Measurements from ENCODE around the gene SYCP2L.
"Not testable (repeated sequence)": the region's sequence is repeated elsewhere in the genome, so short reads cannot be mapped to it uniquely, and the experiment has no call there.

SYCP2L gene

DNA sequence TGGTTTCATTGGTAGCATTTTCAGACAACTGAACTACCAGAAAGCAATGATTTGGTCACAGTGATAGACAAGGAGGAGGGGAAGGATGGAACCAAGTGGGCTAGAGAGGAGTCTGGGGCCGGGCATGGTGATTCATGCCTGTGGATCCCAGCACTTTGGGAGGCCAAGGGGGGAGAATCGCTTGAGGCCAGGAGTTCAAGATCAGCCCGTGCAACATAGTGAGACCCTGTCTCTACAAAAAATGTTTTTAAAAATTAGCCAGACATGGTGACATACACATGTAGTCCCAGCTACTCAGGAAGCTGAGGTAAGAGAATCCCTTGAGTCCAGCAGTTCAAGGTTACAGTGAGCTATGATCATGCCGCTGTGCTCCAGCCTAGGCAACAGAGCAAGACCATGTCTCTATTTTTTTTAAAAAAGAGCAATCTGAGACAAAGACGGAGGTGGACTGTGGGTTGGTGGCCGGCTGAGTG lies 70.6 kb downstream of the SYCP2L start:
- DNase-seq (ENCODE audit: low read depth): no peak

- DNase-seq (ENCODE audit: low read depth): no peak
These were observed 73.3 kb downstream of the SYCP2L start for GRCh38 chr6:10960171-10960570.

DNA sequence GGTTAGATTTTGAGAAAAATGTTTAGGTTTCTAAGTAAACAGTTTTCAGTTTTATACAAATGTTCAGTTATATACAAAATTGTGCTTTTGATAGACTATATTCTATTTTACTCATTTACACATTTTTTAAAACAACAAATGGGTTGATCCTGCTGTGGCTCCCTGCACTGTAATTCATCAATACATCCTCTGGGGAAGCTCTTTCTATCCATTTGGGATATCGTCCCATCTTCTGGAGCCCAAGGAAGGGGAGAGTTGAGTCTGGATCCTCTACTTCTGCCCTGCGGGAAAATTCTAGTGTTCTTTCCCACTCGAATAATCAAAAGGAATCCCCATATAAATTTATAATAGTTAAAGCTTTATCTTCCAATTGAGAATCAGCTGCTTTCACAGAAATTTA lies 75.0 kb downstream of the SYCP2L start:
- DNase-seq (ENCODE audit: low read depth): no peak

GRCh38 chr6:10962673-10963072 lies 75.8 kb downstream of the SYCP2L start:
- DNase-seq (ENCODE audit: low read depth): no peak

GRCh38 chr6:10963113-10963512 lies 76.3 kb downstream of the SYCP2L start:
- DNase-seq (ENCODE audit: low read depth): no peak

DNA sequence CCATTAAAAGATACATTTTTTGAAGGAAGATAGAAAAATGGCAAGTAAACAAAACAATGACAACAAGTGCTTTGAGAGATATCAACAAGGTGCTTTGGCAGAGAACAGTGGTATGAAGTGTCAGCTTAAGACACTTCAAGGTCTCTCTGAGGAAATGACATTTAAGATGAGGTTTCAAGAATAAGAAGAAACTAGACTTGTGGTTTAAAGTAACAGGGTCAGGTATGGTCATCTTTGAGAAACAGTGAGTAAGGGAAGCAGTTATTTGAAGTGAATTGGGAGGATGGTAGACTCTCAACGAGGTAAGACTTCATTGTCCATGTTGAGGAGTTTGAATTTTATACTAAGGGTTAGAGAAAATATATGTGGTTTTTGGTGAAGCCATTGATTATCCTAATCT lies 77.8 kb downstream of the SYCP2L start:
- DNase-seq (ENCODE audit: low read depth): no peak

DNA sequence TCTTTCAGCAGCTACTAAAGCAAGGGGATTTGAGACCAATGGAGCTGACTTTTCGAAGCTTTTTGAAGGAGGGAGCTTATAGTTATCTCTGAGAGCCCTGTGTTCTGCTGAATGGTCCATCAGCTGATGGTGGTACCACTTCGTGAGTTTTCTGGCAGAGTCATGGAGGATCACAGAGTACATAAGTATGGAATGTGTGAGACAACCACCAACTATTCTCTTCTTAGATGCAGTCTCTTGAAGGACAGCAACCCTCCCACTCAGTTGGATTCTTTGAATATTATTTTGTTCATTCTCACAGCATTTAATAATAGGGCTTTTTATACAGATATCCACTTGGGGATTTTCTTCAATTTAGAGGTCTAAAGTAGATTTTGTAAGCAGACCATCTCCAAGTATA lies 81.9 kb downstream of the SYCP2L start:
- no peak for DNase-seq (ENCODE audit: low read depth)

- DNase-seq (ENCODE audit: low read depth): no peak
These were observed 83.9 kb downstream of the SYCP2L start for GRCh38 chr6:10970731-10971130.

GRCh38 chr6:10972196-10972595 lies 85.3 kb downstream of the SYCP2L start:
- DNase-seq (ENCODE audit: low read depth): no peak

GRCh38 chr6:10976571-10976970 lies 89.7 kb downstream of the SYCP2L start:
- DNase-seq (ENCODE audit: low read depth): no peak

GRCh38 chr6:10977231-10977968 lies 90.5 kb downstream of the SYCP2L start:
- DNase-seq (ENCODE audit: low read depth): no peak

- DNase-seq (ENCODE audit: low read depth): no peak
These were observed 92.8 kb downstream of the SYCP2L start for GRCh38 chr6:10979603-10980002.

GRCh38 chr6:10981409-10981808 lies 94.6 kb downstream of the SYCP2L start:
- no peak for DNase-seq (ENCODE audit: low read depth)

GRCh38 chr6:10984959-10985358 lies 98.1 kb downstream of the SYCP2L start:
- not testable (repeated sequence) for DNase-seq (ENCODE audit: low read depth)

DNA sequence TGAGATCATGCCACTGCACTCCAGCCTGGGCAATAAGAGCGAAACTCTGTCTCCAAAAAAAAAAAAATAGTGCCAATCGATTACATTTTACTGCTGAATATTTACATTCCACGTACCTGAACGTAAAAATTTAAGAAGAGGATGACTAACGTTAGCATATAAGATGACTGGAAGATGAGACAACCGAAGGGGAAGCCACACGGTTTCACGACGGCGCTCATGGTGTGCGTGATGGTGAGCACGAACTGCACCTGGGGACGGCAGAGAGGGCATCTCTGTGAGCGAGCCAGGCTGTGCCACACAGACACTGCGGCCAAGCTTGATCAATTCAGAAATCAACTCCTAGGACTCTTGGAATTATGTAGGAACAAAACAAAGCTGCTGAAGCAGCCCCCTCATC lies 102.7 kb downstream of the SYCP2L start:
- no peak for DNase-seq (ENCODE audit: low read depth)

GRCh38 chr6:10991115-10991514 lies 104.3 kb downstream of the SYCP2L start:
- no peak for DNase-seq (ENCODE audit: low read depth)

DNA sequence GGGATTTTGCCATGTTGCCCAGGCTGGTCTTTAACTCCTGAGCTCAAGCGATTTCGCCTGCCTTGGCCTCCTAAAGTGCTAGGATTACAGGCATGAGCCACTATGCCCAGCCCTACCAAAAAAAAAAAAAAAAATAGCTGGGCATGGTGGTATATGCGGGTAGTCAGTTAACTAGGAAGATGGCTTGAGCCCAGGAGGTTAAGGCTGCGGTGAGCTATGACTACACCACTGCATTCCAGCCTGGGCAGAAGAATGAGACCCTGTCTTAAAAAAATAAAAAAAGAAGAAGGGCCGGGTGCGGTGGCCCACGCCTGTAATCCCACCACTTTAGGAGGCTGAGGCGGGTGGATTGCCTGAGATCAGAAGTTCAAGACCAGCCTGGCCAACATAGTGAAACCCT lies 107.0 kb downstream of the SYCP2L start:
- no peak for DNase-seq (ENCODE audit: low read depth)

DNA sequence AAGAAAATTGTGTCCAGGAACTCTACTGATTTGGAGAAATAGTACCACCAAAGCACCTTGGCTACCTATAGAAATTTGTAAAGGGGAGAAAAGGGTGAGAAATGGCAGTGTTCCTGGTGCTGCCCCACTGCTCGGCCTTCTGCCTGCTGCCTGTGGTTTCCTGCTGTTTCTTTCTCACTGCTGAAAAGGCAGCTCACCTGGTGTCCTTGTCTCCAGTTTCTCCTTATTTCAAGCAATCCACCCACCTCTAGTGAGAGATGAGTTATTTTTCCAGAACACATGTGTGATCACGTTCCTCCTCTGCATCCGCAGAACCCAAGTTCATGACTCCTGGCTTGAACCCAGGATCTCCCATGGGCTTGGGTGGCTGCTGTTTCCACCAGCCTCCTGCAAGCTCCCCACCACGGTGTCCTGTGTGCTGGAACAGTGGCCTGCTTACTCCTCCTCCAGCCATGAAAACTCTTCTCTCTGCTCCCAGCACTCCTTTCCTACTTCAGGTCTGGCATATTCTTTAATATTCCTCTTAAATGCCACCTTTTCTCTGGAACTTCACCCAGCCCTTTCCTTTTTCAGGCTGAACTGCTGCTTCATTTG lies 108.4 kb downstream of the SYCP2L start:
- no peak for DNase-seq (ENCODE audit: low read depth)

DNA sequence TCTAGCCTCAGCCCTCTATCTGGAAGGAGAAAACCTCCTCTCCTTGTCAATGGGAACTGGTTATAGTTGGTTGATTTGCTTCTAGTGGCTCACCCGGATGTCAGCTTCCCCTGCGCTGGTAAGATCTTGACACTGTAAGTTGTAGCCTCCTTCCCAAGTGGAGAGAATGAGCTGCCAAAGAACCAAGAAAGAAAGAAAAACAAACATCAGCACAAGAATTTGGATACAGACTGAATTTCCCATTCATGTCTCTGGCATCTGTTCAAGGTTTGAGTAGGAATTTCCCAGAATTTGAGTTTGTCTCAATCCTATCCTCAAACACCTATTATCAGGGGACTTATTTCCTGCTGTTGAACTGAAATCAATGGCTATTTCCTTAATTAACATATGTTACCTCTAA lies 113.1 kb downstream of the SYCP2L start:
- DNase-seq (ENCODE audit: low read depth): no peak

DNA sequence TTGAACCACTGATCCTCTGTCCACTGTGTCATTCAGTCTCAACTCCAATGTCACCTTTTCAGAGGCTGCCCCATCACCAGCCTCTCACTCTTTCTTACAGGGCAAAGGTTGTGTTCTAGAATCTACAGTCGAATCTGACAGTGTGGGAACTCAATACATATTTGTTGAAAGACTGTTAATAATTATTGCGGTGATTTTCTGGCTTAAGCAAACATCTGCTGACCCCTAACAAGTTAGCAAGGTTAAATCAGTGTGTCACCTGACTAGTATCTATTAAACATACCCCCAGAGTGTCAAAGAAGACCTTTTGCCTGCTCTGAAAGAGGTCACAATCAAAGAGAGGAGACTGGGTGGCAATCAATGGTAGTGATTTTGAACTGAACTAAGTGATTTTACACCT lies 115.3 kb downstream of the SYCP2L start:
- DNase-seq (ENCODE audit: low read depth): no peak

DNA sequence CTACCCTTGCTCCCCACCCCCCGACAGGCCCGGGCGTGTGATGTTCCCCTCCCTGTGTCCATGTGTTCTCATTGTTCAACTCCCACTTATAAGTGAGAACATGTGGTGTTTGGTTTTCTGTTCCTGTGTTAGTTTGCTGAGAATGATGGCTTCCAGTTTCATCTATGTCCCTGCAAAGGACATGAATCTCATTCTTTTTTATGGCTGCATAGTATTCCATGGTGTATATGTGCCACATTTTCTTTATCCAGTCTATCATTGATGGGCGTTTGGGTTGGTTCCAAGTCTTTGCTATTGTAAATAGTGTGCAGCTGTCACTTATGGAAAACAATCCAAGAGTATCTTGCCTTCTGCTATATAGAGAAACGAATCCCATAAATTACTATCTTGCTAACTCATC lies 116.4 kb downstream of the SYCP2L start:
- not testable (repeated sequence) for DNase-seq (ENCODE audit: low read depth)

- no peak for DNase-seq (ENCODE audit: low read depth)
These were observed 119.2 kb downstream of the SYCP2L start for GRCh38 chr6:11006061-11006460.

DNA sequence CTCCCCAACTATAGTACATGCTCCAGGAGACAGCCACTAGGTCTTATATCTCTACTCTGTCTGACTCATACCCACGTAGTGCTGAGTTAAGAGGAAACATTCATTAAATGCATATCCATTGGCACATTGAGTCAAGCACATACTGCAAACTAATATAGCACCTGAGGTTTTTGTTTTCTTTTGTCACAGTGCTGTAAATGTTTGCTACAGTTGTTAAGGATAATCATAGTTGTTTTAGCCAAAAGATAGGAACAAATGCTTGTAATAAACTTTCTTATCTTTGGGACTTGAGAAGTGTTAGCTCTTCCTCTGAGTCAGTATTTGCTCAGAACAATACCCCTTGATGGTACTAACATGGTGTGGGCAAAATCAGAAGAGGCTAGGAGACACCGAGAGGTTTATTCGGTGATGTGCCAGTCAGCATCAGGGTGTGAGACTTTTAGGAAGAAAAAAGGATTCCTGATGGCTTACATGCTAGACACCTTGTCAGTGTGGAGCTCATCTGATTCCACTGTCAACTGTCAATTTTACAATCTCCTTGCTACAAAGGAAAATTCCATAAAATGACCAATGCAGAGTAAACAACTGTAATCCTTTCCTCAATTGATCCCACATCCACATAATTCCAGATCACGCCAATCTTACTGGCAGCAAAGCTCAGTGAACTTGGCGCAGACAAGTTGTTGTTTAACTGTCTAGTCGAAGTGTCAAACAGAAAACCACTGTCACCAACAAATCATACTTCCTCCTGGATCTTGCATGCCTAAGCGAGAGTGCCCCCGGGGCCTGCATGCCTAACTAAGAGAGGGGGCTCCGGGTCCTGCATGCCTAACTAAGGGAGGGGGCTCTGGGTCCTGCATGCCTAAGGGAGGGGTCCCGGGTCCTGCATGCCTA lies 121.1 kb downstream of the SYCP2L start:
- DNase-seq (ENCODE audit: low read depth): no peak

Data from stimulated activated CD4-positive, alpha-beta T cell treated with anti-CD3 and anti-CD28 coated beads, Interleukin-2, amount 100 ng/mL, for 4 hours (primary cell).